ENCODE measurements around the gene RIPOR3.
"Not testable (repeated sequence)": the region's sequence is repeated elsewhere in the genome, so short reads cannot be mapped to it uniquely, and the experiment has no call there.

Gene RIPOR3

DNA sequence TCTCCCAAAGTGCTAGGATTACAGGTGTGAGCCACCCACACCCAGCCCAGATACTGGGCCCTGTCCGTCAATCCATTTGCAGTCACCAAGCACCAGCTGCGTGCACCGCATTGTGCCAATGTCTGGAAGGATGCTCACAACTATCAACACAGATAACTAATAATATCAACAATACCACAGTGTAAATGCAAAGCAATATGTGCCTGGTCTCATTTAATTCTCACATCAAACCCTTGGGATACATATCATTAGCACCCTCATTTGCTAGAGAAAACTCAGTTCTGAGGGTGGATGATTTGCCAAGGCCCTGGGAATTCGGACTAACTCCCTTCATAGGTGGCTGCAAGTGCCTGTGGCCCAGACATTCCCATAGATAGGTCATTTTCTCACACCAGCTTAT, 14.5 kb downstream of the RIPOR3 start:
- DNase-seq, result no peak

DNA sequence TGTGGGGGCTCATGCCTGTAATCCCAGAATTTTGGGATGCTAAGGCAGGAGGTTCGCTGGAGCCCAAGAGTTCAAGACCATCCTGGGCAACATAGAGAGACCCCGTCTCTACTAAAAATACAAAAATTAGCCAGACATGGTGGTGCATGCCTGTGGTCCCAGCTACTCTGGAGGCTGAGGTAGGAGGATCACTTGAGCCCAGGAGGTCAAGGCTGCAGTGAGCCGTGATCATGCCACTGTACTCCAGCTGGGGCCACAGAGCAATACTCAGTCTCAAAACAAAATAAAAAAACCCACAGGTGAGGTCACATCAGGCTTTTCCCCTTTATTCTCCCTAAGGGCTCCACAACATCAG, 15.0 kb downstream of the RIPOR3 start:
- DNase-seq, result not testable (repeated sequence)

GRCh38 chr20:50675671-50676376, 15.5 kb downstream of the RIPOR3 start:
- DNase-seq, result no peak

- DNase-seq, result no peak
Observed at GRCh38 chr20:50674138-50674825, 17.1 kb downstream of the RIPOR3 start.

DNA sequence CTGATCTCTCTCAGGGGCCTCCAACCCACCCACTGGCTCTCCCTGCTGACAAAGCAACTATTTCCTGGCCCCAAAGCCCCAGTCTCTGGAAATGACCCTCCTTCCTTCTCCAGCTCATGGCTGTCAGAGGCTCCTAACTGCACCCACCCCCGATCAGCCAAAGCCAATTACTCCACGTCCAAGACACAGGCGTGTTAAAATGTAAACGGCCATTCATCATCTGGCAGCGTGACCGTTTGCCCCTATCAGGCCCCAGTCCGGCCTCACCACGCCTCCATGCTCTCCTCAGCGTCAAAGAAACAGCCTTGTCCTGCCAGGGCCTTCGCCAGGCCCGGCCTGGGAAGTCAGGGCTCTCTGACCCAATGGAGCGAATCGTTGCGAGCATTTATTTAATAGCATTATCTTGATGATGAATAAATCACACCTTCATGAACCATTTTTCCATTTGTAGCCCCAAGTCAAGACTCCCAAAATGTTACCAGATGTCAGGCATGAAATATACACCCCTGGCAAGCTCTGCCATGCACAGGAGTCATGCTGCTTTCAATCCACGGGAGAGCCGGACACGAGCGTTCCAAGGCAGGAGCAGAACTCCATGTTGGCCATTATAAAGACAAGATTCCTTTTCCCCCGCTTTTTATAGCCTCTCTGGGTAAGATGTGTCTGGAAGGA, 17.7 kb downstream of the RIPOR3 start:
- DNase-seq, result no peak

- DNase-seq, result no peak
Observed at GRCh38 chr20:50673146-50673465, 18.2 kb downstream of the RIPOR3 start.

GRCh38 chr20:50672400-50673145, 18.8 kb downstream of the RIPOR3 start:
- no peak for DNase-seq

DNA sequence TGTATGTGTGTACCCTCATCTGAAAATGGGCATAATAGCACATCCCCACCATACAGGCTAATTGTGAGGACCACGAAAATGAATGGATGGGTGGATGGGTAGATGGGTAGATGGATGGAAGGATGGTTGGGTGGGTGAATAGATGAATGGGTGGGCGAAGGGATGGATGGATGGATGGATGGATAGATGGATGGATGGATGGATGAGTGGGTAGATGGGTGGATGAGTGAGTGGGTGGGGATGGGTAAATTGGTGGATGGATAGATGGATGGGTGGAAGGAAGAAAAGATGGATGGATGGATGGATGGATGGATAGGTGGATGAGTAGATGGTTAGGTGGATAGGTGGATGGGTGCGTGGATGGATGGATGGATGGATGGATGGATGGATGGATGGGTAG, 19.7 kb downstream of the RIPOR3 start:
- DNase-seq, result no peak

DNA sequence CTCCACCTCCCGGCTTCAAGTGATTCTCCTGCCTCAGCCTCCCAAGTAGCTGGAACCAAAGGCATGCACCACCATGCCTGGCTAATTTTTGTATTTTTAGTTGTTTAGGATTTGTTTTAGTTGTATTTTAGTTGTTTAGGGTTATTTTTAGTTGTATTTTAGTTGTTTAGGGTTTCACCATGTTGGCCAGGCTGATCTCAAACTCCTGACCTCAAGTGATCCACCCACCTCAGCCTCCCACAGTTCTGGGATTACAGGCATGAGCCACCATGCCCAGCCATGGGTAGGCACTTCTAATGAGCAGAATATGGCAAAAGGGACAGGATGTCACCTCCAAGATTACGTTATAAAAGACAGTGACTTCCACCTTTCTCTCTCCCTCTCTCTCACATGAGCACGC, 20.3 kb downstream of the RIPOR3 start:
- DNase-seq, result not testable (repeated sequence)

- no peak for DNase-seq
Observed at GRCh38 chr20:50670126-50670862, 21.0 kb downstream of the RIPOR3 start.

DNA sequence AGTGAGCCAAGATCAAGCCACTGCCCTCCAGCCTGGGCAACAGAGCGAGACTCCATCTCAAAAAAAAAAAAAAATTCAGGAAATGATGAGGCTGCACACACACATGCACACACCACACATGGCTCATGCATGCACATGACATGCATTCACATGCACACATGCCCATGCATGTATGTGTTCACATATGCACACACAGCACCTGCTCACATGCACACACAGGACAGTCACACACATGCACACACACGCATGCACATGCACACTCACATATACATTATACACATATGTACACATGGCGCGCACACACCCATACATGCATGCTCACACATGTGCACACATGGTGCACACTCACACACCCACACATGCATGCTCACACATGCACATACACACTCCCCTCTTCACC, 22.5 kb downstream of the RIPOR3 start:
- DNase-seq, result no peak

DNA sequence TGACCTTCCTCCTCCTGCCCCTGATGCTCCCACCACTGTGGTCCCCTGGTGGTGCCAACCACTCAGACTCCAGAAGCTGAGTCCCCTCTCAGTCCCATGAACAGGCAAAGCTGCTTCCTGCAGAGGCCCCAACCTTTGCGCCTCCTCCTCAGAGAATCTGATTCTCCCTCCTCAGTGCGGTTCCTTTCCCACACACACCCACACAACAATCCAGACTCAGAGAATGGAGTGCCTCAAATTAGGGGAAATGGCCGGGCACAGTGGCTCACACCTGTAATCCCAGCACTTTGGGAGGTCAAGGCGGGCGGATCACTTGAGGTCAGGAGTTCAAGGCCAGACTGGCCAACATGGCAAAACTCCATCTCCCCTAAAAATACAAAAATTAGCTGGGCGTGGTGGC, 23.0 kb downstream of the RIPOR3 start:
- DNase-seq, result no peak

DNA sequence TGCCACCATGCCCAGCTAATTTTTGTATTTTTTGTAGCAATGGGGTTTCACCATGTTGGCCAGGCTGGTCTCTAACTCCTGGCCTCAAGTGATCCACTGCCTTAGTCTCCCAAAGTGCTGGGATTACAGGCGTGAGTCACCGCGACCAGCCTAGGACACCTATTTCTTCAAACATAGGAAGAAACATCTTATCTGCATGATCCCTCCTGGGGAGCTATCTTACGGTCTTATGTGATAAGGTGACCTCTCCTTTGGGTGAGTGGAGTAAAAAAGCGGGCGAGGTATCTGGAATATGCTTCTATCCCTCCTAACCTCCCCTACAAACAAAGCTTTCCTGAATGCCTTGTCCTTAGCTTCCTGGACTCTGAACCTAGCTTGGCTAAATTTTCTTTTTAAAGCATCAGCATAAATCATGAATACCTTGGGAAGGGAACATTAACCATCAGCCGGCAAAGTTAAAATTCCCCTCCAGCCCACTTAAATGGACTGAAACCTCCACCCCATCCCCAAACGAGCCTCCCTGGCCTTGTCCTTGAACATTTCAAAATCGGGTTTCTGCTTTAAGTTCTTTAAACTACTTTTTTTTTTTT, 24.5 kb downstream of the RIPOR3 start:
- no peak for DNase-seq

- DNase-seq, result no peak
Observed at GRCh38 chr20:50664254-50664653, 27.1 kb downstream of the RIPOR3 start.

GRCh38 chr20:50663095-50663821, 28.1 kb downstream of the RIPOR3 start:
- DNase-seq, result no peak

- no peak for DNase-seq
Observed at GRCh38 chr20:50659975-50660670, 31.2 kb downstream of the RIPOR3 start.

DNA sequence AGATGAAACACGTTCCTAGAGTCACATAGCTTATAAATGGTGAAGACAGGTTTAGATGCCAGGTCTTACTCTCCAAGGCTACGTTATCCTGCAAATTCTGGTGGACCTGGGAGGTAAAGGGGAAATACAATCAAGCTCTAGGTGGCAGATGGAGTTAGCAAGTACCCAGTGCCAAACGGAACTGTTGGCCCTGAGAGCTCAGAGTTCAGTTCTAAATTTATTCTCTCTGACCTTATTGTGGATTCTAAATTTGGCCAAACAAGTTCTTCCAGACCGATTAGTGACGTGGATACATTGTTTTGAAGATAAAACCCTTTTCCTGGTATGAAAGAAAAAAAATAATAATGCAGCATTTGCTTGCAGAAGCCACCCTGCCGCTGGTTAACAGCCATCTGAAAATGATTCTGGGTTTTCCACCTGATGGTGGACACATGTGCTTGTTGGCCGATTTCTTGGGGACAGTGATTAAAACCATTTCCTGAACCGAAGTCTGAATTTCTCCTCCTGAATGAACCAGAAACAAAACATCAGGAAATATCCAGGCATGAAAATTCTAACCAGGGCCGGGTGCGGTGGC, 32.5 kb downstream of the RIPOR3 start:
- DNase-seq, result no peak

GRCh38 chr20:50655311-50655880, 35.9 kb downstream of the RIPOR3 start:
- no peak for DNase-seq

DNA sequence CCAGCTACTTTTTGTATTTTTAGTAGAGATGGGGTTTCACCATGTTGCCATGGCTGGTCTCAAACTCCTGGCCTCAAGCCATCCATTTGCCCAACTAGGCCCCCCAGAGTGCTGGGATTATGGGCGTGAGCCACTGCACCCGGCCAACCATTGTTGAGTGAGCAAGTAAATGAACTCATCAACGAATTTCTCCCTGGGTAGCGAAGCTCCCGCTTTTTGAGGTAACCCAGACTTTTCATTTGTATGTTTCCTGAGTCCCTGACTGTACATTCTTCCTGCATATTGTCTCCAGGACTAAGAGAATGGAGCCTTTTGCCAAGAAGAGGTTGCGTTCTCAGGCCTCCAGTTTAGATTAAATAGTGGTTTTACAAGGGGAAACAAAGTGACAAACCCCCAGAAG, 36.4 kb downstream of the RIPOR3 start:
- DNase-seq, result no peak

DNA sequence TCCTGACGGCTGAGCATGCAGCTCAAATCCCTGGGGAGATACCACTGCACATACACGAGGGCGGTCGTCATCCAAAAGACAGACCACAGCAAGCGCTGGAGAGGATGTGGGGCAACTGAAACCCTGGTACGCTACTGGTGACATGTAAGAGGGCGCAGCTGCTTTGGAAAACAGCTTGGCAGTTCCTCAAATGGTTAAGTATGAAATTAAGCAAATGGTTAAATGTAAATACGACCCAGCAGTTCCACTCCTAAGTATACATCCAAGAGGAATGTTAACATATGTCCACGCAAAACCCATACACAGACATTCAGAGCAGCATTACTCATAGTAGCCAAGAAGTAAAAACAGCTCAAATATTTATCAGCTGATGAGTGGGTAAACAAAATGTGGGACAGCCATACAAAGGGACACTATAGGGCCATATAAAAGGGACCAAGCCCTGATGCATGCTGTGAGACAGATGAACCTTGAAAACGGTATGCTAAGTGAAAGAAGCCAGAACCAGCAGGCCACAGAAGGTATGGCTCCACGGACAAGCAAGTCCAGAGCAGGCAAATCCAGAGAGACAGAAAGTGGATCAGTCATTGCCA, 38.5 kb downstream of the RIPOR3 start:
- no peak for DNase-seq
